IMR-90 (cell line): ENCODE data around the gene MMP10. TPM values are rescaled to one million over a fixed set of nuclear protein-coding genes. Genes with fewer than 3 reads are reported as not detected.

Experiments
- ATAC-seq: fragments of 200-7000 bp; cut with Tn5 transposase; 2 replicates; pipeline ENCODE4 v1.9.1; 2020; ENCODE audit warnings: low read depth, mild to moderate bottlenecking, moderate library complexity
- BruUV-seq: library from RNA; stranded (reverse); fragments of 400-500 nt; replicated peaks from 2 replicates; lab custom pipeline; 2021; lab: Mats Ljungman, UMichigan
- CTCF ChIA-PET: fragments of 300-600 bp; formaldehyde crosslinking; extraction: SDS; loops from one replicate; lab custom pipeline; 2021; ENCODE audit warnings: antibody characterized with exemption; lab: Yijun Ruan, JAX
- POLR2A ChIA-PET: fragments of 300-600 bp; sonication (Branson Sonifier 250); formaldehyde crosslinking; loops from one replicate; lab custom pipeline; 2022; ENCODE audit warnings: antibody characterized with exemption; ENCODE audit not compliant: unreplicated experiment; lab: Charles Lee
- DNase-seq: peaks from one replicate; pipeline ENCODE4 v3.0.0; 2013
- H2AFZ ChIP-seq: replicated peaks from 2 replicates; pipeline ENCODE3; 2013; ENCODE audit warnings: low read length, mild to moderate bottlenecking; ENCODE audit not compliant: poor library complexity
- H2AK5ac ChIP-seq: 2 replicates; pipeline ENCODE4 v1.6.1; 2013; ENCODE audit warnings: low read depth, low read length, inconsistent platforms
- H2AK9ac ChIP-seq: replicated peaks from 2 replicates; pipeline ENCODE3; 2013; ENCODE audit warnings: mild to moderate bottlenecking, low read depth, low read length, moderate library complexity; ENCODE audit not compliant: poor library complexity
- H2BK120ac ChIP-seq: 2 replicates; pipeline ENCODE4 v1.6.1; 2013; ENCODE audit warnings: low read depth, low read length, inconsistent platforms
- H2BK15ac ChIP-seq: 3 replicates; pipeline ENCODE4 v1.6.1; 2013; ENCODE audit warnings: low read depth, low read length, inconsistent platforms
- H2BK20ac ChIP-seq: 2 replicates; pipeline ENCODE4 v1.6.1; 2013; ENCODE audit warnings: low read depth, mild to moderate bottlenecking, inconsistent platforms, low read length, moderate library complexity
- H2BK5ac ChIP-seq: 2 replicates; pipeline ENCODE4 v1.6.1; 2013; ENCODE audit warnings: mild to moderate bottlenecking, low read depth, low read length, inconsistent platforms; ENCODE audit not compliant: poor library complexity, severe bottlenecking
- H3K14ac ChIP-seq: replicated peaks from 2 replicates; pipeline ENCODE4 v1.6.1; 2013; ENCODE audit warnings: low read depth, low read length, inconsistent platforms
- H3K18ac ChIP-seq: 2 replicates; pipeline ENCODE4 v1.6.1; 2013; ENCODE audit warnings: low read depth, low read length, control low read depth
- H3K23ac ChIP-seq: 2 replicates; pipeline ENCODE4 v1.6.1; 2013; ENCODE audit warnings: low read depth, low read length, inconsistent platforms
- H3K27ac ChIP-seq: 2 replicates; pipeline ENCODE4 v1.5.1; 2013; ENCODE audit warnings: mild to moderate bottlenecking, control low read depth, low read length; ENCODE audit not compliant: insufficient read depth
- H3K27me3 ChIP-seq: 2 replicates; pipeline ENCODE4 v1.6.1; 2013; ENCODE audit warnings: low read length; ENCODE audit not compliant: control insufficient read depth, insufficient read depth
- H3K36me3 ChIP-seq: 2 replicates; pipeline ENCODE4 v1.6.1; 2013; ENCODE audit warnings: low read length, mixed read lengths; ENCODE audit not compliant: control insufficient read depth, insufficient read depth
- H3K4ac ChIP-seq: 2 replicates; pipeline ENCODE4 v1.6.1; 2013; ENCODE audit warnings: low read depth, low read length, inconsistent platforms
- H3K4me1 ChIP-seq: 2 replicates; pipeline ENCODE4 v1.6.1; 2013; ENCODE audit warnings: low read length, mixed read lengths; ENCODE audit not compliant: control insufficient read depth, insufficient read depth
- H3K4me2 ChIP-seq: 2 replicates; pipeline ENCODE4 v1.6.1; 2013; ENCODE audit warnings: low read depth, mild to moderate bottlenecking, control low read depth, low read length, moderate library complexity
- H3K4me3 ChIP-seq: 2 replicates; pipeline ENCODE4 v1.5.1; 2013; ENCODE audit warnings: low read depth, mild to moderate bottlenecking, control low read depth, low read length, moderate library complexity; ENCODE audit not compliant: insufficient read depth
- H3K56ac ChIP-seq: 2 replicates; pipeline ENCODE4 v1.6.1; 2013; ENCODE audit warnings: low read length, inconsistent platforms; ENCODE audit not compliant: insufficient read depth; ENCODE audit errors: extremely low read depth
- H3K79me1 ChIP-seq, 2 experiments: 2 replicates each; pipeline ENCODE4 v1.6.1; 2013; ENCODE audit warnings: low read length in 2 of 2, inconsistent platforms in 1 of 2, low read depth in 1 of 2
- H3K9ac ChIP-seq: 2 replicates; pipeline ENCODE4 v1.6.1; 2013; ENCODE audit warnings: low read depth, low read length, control low read depth
- H3K9me1 ChIP-seq: 2 replicates; pipeline ENCODE4 v1.6.1; 2013; ENCODE audit warnings: low read length, inconsistent platforms; ENCODE audit not compliant: insufficient read depth
- H3K9me3 ChIP-seq: 2 replicates; pipeline ENCODE4 v1.6.1; 2013; ENCODE audit warnings: low read length; ENCODE audit not compliant: control insufficient read depth, insufficient read depth
- H4K20me1 ChIP-seq: 2 replicates; pipeline ENCODE4 v1.6.1; 2013; ENCODE audit warnings: low read length, inconsistent platforms; ENCODE audit not compliant: insufficient read depth
- H4K5ac ChIP-seq: 2 replicates; pipeline ENCODE4 v1.6.1; 2013; ENCODE audit warnings: mild to moderate bottlenecking, low read depth, low read length, control low read depth
- H4K8ac ChIP-seq, 2 experiments: 2 replicates each; pipeline ENCODE4 v1.6.1; 2013; ENCODE audit warnings: low read depth in 2 of 2, low read length in 2 of 2, control low read depth in 1 of 2, inconsistent platforms in 1 of 2
- H4K91ac ChIP-seq: 2 replicates; pipeline ENCODE4 v1.6.1; 2013; ENCODE audit warnings: low read depth, low read length, inconsistent platforms; ENCODE audit not compliant: insufficient read depth
- CTCF ChIP-seq: conservative IDR thresholded peaks from 2 replicates; pipeline ENCODE4 v1.5.1; 2012; ENCODE audit warnings: mild to moderate bottlenecking, low read depth, low read length, improper control_type of control experiment
- WGBS, 2 experiments: methylation state at CpG; one replicate each; pipeline versions ENCODE4 v1.1.5 to v1.1.7; 2013; ENCODE audit warnings: missing lambda C conversion rate in 2 of 2; ENCODE audit not compliant: insufficient read length in 1 of 2; ENCODE audit errors: extremely low coverage in 2 of 2; 5-methylcytosine and 5-hydroxymethylcytosine counted together
- dilution Hi-C: fragments of 300-500 bp; cut with HindIII; formaldehyde crosslinking; loops from one replicate; pipeline ENCODE4 v1.14.3; 2018; ENCODE audit warnings: low sequenced_read_pairs; ENCODE audit not compliant: unreplicated experiment
- in situ Hi-C: fragments of 300-500 bp; cut with MboI; formaldehyde crosslinking; loops from 3 replicates; pipeline ENCODE4 v1.14.3; 2019; ENCODE audit warnings: low sequenced_read_pairs, inconsistent platforms, mixed read lengths
- intact Hi-C: fragments of 100-400 bp; cut with micrococcal nuclease; formaldehyde crosslinking; loops from 2 replicates; pipeline ENCODE4 v1.10.0; 2022
- polyA plus RNA-seq, 3 experiments: library from polyadenylated mRNA; depleted of rRNA; stranded (reverse); fragments of >200 nt; gene quantifications; 2 replicates each; pipeline ENCODE4 v1.2.3, GENCODE V29; 2012; ENCODE audit warnings: low replicate concordance in 1 of 3
- total RNA-seq: library from RNA; depleted of rRNA; stranded (reverse); fragments of >200 nt; gene quantifications from 2 replicates; pipeline ENCODE4 v1.2.3, GENCODE V29; 2012

The MMP10 gene
- total and polyA plus RNA-seq, 2 of the 4 experiments (the other 2 are of a cell fraction), result not detected

GRCh38 chr11:102781676-102782075, 1.2 kb upstream of the MMP10 start:
- Histone ChIP-seq H3K27me3 (no peaks in the 10 kb centered on the region), H3K9me3 (no peaks in the 10 kb centered on the region), H3K4me2 (no peak overlapping the region), H4K20me1 (no peaks in the 10 kb centered on the region), H2BK120ac (no peak overlapping the region), H2AK5ac (no peak overlapping the region), H4K91ac (no peak overlapping the region), H4K8ac (no peak overlapping the region), H3K14ac (no peak overlapping the region), H3K9ac (no peak overlapping the region), H3K56ac (no peak overlapping the region), H3K4me3 (no peak overlapping the region), H3K79me1 (no peaks in the 10 kb centered on the region), H2AK9ac (no peak overlapping the region), H3K18ac (no peak overlapping the region), H3K36me3 (no peaks in the 10 kb centered on the region), H3K9me1 (peaks cover 3% of the 10 kb centered on the region; the same call in 1 of the 2 replicates), H2BK5ac (no peak overlapping the region), H3K27ac (no peak overlapping the region), H3K4ac (no peak overlapping the region), H2BK20ac (no peak overlapping the region), H2AFZ (no peak overlapping the region), H4K5ac (no peak overlapping the region), H3K4me1 (no peaks in the 10 kb centered on the region), H2BK15ac (no peak overlapping the region), H3K23ac (no peak overlapping the region)
- WGBS, 2 experiments, result no CpG with 5 or more reads among the region's 2 CpGs
- TF ChIP-seq CTCF, result no peak
- POLR2A ChIA-PET, result no interaction called here
- no TSS peak for BruUV-seq
- dilution Hi-C loops (no loop called here), intact Hi-C loops (no loop called here), in situ Hi-C loops (no loop called here)
- no peak for DNase-seq
- no peak for ATAC-seq
- CTCF ChIA-PET, result no interaction called here
